ENCODE measurements around the gene NDEL1.

DNA sequence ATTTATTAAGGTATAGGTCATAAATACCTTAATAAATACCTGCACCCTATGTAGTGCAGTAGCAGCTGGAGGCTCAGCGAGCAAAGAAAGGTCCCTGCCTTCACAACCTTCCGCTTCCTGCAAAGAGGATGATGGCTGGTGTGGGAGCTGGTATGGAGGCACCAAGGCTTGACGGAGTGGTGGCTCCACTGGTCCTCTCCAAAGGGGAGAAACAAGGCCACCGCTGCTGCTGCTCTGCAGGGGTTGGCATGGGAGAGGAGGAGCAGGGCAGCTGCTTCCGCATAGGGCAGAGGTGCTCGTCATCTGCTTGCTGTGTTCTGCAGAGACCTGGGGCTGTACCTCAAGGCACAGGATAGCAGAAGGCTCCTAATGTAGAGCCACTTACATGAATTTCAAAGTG, 52.8 kb downstream of the NDEL1 start:
- TF ChIP-seq, protein P1, sequence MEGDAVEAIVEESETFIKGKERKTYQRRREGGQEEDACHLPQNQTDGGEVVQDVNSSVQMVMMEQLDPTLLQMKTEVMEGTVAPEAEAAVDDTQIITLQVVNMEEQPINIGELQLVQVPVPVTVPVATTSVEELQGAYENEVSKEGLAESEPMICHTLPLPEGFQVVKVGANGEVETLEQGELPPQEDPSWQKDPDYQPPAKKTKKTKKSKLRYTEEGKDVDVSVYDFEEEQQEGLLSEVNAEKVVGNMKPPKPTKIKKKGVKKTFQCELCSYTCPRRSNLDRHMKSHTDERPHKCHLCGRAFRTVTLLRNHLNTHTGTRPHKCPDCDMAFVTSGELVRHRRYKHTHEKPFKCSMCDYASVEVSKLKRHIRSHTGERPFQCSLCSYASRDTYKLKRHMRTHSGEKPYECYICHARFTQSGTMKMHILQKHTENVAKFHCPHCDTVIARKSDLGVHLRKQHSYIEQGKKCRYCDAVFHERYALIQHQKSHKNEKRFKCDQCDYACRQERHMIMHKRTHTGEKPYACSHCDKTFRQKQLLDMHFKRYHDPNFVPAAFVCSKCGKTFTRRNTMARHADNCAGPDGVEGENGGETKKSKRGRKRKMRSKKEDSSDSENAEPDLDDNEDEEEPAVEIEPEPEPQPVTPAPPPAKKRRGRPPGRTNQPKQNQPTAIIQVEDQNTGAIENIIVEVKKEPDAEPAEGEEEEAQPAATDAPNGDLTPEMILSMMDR (conservative IDR thresholded peaks at IDR 0.05), result no peak
- no peak for TF ChIP-seq EZH2 (IDR thresholded peaks at IDR 0.05; ENCODE audit: low read depth)
